ENCODE data around the gene ZNF549. TPM values are rescaled to one million over a fixed set of nuclear protein-coding genes. Genes with fewer than 3 reads are reported as not detected.
"Not testable (repeated sequence)": the region's sequence is repeated elsewhere in the genome, so short reads cannot be mapped to it uniquely, and the experiment has no call there.

ZNF549 gene
- total RNA-seq, result 11.1 to 11.5 TPM (median 11.3 TPM) in 3 replicates

DNA sequence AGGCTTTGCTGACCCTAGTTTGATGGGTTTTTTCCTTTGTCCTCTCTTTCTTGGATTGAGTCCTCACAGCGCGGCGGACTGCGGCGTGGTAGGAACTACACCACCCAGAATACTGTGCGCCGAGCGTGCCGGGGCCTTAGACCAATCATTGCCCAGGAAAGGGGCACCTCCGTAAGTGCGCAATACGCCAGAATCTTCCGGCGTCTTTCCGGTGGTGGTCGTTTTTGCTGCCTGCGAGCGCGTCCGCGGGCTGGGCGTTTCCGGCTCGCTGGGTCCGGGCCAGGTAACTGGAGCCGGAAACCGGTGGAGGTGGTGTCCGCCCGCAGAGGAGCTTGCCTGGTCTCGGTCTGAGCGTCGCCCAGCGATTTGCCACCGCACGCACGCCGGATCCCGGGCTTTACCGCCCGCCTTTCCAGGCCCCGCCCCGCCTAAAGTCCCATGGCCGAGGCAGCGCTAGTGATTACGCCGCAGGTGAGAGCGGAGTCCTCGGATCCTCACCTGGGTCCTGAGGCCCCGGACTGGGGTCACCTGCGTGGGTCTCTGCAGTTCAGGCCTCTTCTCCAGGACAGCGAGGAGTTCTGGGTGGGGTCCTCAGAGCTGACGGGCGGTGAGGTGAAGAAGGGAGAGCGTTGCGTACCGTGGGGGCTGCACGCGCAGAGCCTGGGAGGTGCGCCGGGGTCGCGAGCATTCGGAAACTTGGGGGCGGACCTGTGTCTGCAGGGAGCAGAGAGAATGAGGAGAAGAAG is at the start of gene ZNF549:
TSS of gene ZNF549 (plus strand) at position 221 of the 746 bp plus-strand sequence. CDS start at position 439, 218 bp downstream.
- Mint-ChIP-seq H3K27ac (peak within 1 kb of the TSS; percentile 94), H3K4me3 (peak within 1 kb of the TSS; percentile 96), H3K9me3 (peaks cover 43% of the 10 kb centered on the region), H3K4me1 (peaks cover 17% of the 10 kb centered on the region), H3K27me3 (ENCODE audit: low read depth) (no peaks in the 10 kb centered on the region), H3K36me3 (peaks cover 35% of the 10 kb centered on the region)
- peak; percentile 78 to 88 for DNase-seq (ENCODE audit: low spot score in 2 of 2, unreplicated experiment in 2 of 2)
- TF ChIP-seq, protein P1, sequence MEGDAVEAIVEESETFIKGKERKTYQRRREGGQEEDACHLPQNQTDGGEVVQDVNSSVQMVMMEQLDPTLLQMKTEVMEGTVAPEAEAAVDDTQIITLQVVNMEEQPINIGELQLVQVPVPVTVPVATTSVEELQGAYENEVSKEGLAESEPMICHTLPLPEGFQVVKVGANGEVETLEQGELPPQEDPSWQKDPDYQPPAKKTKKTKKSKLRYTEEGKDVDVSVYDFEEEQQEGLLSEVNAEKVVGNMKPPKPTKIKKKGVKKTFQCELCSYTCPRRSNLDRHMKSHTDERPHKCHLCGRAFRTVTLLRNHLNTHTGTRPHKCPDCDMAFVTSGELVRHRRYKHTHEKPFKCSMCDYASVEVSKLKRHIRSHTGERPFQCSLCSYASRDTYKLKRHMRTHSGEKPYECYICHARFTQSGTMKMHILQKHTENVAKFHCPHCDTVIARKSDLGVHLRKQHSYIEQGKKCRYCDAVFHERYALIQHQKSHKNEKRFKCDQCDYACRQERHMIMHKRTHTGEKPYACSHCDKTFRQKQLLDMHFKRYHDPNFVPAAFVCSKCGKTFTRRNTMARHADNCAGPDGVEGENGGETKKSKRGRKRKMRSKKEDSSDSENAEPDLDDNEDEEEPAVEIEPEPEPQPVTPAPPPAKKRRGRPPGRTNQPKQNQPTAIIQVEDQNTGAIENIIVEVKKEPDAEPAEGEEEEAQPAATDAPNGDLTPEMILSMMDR (IDR thresholded peaks at IDR 0.05; ENCODE audit: unreplicated experiment), result no peak

DNA sequence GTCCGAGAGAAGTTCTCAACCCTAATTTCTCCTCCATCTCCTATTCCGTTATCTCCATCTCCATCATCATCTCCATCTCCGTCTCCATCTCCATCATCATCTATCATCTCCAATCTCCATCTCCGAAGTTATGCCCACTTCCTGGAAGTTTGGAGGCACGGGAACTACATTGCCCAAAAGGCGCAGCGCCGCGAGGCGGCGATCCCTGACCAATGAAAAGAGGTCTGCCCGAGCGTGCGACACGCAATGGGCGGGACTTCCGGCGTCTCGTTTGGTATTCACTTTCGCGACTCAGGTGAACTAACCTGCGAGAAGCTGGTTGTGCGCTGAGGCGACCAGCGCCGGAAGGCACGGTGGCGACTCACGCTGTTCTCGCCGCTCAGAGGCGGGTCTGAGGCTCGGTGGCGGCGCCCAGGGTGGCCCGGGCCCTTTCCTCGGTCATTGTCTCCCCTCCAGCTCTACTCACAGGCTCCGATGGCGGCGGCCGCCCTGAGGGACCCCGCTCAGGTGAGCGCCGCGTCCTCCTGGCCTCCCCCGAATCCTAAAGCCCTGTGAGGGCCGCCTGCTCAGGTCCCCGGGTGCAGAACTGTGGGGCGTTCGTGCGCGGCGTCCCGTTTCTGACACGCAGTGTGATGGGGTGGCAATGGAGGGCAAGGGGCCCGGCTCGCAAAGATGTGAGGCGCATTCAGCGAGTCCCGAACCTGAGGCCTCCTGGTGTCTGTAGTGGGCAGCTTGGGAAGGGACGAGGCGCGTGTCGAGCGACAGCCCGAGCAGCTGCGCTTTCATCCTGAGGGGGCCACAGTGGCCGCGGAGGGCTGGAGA is 39.5 kb upstream of the ZNF549 start, which contains the start of gene ZNF419:
TSS of gene ZNF419 (plus strand) at position 274 of the 822 bp plus-strand sequence. CDS start at position 475, 201 bp downstream.
- not testable (repeated sequence) for H3K4me1 Mint-ChIP-seq; H3K27me3 Mint-ChIP-seq (ENCODE audit: low read depth)
- Mint-ChIP-seq H3K36me3 (peaks cover 49% of the 10 kb centered on the region), H3K9me3 (peaks cover 56% of the 10 kb centered on the region), H3K4me3 (peak within 1 kb of the TSS; percentile 66), H3K27ac (peak within 1 kb of the TSS; percentile 43)
- DNase-seq (ENCODE audit: low spot score in 2 of 2, unreplicated experiment in 2 of 2), result peak; percentile 81 to 88

DNA sequence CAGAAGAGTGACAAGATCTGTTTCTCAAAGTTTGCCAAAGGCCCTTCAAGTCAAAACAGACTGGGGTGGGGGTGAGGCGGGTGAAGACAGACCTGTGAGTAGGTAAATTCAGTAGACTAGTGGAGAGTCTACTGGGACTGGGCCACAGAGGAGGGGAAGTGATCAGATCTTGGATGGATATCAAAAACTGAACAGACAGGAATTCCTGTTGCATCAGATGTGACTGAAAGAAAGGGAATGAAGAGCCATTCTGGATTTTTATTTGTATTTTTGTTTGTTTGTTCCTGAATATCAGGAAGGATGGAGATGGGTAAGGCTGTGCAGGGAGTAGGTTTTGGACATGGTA is 38.9 kb upstream of the ZNF549 start:
- DNase-seq (ENCODE audit: low spot score in 2 of 2, unreplicated experiment in 2 of 2); H3K27me3 Mint-ChIP-seq (ENCODE audit: low read depth); H3K4me1 Mint-ChIP-seq: not testable (repeated sequence)
- H3K27ac Mint-ChIP-seq, result peak overlapping the region; percentile 43
- H3K36me3 Mint-ChIP-seq, result peaks cover 55% of the 10 kb centered on the region
- H3K4me3 Mint-ChIP-seq, result peak overlapping the region; percentile 66
- H3K9me3 Mint-ChIP-seq, result peaks cover 62% of the 10 kb centered on the region

DNA sequence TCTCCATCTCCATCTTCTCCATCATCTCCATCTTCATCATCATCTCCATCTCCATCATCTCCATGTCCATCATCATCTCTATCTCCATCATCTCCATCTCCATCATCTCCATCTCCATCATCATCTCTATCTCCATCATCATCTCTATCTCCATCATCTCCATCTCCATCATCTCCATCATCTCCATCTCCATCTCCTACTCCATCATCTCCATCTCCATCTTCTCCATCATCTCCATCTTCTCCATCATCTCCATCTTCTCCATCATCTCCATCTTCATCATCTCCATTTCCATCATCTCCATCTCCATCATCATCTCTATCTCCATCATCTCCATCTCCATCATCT is 27.9 kb upstream of the ZNF549 start:
- Mint-ChIP-seq H3K36me3 (peaks cover 64% of the 10 kb centered on the region), H3K9me3 (peaks cover 64% of the 10 kb centered on the region), H3K4me3 (peak overlapping the region; percentile 67)
- not testable (repeated sequence) for H3K4me1 Mint-ChIP-seq; H3K27ac Mint-ChIP-seq; H3K27me3 Mint-ChIP-seq (ENCODE audit: low read depth); DNase-seq (ENCODE audit: low spot score in 2 of 2, unreplicated experiment in 2 of 2)

DNA sequence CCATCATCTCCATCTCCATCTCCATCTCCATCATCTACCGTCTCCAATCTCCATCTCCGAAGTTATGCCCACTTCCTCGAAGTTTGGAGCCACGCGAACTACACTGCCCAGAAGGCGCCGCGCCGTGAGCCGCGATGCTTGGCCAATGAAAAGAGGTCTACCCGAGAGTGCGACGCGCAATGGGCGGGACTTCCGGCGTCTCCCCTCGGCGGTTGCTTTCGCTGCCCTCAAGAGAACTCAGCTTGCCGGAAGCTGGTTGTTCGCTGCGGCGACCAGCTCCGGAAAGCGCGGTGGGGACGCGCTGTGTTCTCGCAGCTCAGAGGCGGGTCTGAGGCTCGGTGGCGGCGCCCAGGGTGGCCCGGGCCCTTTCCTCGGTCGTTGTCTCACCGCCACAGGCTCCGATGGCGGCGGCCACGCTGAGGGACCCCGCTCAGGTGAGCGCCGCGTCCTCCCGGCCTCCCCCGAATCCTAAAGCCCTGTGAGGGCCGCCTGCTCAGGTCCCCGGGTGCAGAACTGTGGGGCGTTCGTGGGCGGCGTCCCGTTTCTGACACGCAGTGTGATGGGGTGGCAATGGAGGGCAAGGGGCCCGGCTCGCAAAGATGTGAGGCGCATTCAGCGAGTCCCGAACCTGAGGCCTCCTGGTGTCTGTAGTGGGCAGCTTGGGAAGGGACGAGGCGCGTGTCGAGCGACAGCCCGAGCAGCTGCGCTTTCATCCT is 27.3 kb upstream of the ZNF549 start, which contains the start of gene ZNF773:
TSS of gene ZNF773 (plus strand) at position 259 of the 716 bp plus-strand sequence. CDS start at position 402, 143 bp downstream.
- Mint-ChIP-seq H3K36me3 (peaks cover 64% of the 10 kb centered on the region), H3K4me3 (peak within 1 kb of the TSS; percentile 67), H3K9me3 (peaks cover 62% of the 10 kb centered on the region), H3K27ac (peak within 1 kb of the TSS; percentile 60)
- not testable (repeated sequence) for H3K27me3 Mint-ChIP-seq (ENCODE audit: low read depth); H3K4me1 Mint-ChIP-seq
- peak; percentile 86 to 90 for DNase-seq (ENCODE audit: low spot score in 2 of 2, unreplicated experiment in 2 of 2)

- H3K4me3 Mint-ChIP-seq, result peak overlapping the region; percentile 67
- peaks cover 62% of the 10 kb centered on the region for H3K9me3 Mint-ChIP-seq
- H3K27me3 Mint-ChIP-seq (ENCODE audit: low read depth); H3K4me1 Mint-ChIP-seq; DNase-seq (ENCODE audit: low spot score in 2 of 2, unreplicated experiment in 2 of 2): not testable (repeated sequence)
- H3K36me3 Mint-ChIP-seq, result peaks cover 64% of the 10 kb centered on the region
- peak overlapping the region; percentile 60 for H3K27ac Mint-ChIP-seq
These were observed 26.8 kb upstream of the ZNF549 start for GRCh38 chr19:57500400-57500799.

- Mint-ChIP-seq H3K9me3 (peaks cover 75% of the 10 kb centered on the region), H3K36me3 (peaks cover 86% of the 10 kb centered on the region), H3K4me3 (no peak overlapping the region), H3K4me1 (no peaks in the 10 kb centered on the region), H3K27ac (no peak overlapping the region), H3K27me3 (ENCODE audit: low read depth) (no peaks in the 10 kb centered on the region)
- TF ChIP-seq, protein P1 (IDR thresholded peaks at IDR 0.05; ENCODE audit: unreplicated experiment), result no peak
- DNase-seq (ENCODE audit: low spot score in 2 of 2, unreplicated experiment in 2 of 2), result no peak
These were observed 21.0 kb upstream of the ZNF549 start for GRCh38 chr19:57506163-57506562.
